ENCODE data around the gene ARSB.
A peak's percentile ranks its signal among the peaks of the same experiment; 100 is the strongest.
"Not testable (repeated sequence)": the region's sequence is repeated elsewhere in the genome, so short reads cannot be mapped to it uniquely, and the experiment has no call there.

ARSB gene

DNA sequence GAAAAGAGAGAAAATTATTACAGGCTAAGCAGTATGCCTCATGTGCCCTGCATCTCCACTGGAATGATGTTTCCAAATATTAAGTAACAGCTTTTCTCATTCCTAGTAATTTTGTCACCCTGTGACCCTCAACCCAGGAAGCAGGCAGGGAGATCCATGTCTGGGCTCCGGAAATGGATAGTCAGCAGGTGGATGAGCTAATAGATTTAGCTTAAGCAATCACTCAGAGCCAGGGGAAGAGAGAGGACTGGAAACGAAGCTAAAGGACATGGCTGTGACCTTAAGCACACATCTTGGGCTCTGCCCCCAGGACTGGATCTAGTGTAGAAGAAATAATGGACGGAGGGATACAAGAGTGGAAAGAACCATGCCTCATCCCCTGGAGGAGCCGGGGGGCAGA, 89.5 kb downstream of the ARSB start:
- no peak for DNase-seq

DNA sequence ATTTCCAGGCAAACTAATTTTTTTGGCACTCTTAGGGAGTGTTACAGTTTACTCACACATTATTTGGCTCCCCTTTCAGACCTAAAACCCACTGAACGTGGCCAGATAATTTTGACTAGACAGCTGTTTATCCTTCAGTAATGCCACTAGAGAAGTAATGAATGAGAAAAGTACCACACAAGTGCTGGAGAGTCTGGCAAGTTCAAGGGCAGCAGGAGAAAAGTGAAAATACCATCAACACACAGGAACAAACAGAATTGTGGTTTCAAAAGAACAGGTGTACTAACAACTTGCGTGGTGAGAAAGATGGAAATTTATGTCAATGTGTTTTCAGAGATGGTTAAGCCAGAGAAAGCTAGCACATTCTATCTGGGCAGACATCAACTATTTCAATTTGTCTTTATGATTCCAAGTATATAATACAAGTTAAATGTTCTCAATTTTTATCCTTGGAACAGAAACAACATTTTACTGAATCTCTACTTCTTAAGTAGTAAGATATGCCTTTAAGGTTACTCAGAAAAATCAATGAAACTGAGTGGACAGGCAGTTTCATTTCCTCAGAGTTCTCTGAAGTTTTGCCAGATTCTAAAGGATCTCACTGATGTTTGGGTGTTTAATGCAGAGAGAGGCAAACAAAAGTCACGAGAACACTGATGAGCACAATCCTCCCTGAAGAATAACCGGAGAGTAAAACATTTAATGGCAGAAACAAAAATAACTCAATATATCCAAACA, 91.0 kb downstream of the ARSB start:
- peak; percentile 5 for DNase-seq

DNA sequence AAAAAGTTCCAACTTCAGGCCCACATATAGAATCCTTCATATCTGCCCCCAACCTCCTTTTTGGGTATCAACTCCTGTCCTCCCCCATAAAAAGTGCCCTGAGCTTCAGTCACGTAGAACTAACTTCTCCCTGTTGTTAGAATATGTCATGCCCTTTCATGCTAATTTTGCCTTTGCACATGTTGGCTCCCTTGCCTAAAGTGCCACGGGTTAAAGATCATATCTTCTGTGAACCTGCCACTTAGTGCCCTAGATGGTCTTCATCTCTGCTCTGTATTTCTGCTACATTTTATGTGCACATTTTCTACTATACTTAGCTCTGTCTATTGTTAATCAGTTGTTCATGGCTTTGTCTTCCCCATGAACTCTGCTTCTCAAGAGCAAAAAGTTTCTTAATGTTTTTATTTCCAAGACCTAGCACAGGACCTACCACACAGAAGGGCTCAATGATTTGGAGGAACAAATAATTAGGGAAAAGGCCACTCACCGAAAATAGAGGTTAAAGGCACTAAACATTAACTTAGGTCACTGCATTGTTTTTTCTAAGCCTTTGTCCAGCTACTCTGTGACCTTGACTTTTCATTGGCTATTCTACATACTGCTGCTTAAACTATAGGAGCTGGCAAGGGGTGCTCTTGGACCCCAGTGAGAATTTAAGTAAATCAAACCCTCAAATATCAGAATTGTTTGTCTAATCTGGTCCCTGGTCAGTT, 94.3 kb downstream of the ARSB start:
- no peak for DNase-seq

DNA sequence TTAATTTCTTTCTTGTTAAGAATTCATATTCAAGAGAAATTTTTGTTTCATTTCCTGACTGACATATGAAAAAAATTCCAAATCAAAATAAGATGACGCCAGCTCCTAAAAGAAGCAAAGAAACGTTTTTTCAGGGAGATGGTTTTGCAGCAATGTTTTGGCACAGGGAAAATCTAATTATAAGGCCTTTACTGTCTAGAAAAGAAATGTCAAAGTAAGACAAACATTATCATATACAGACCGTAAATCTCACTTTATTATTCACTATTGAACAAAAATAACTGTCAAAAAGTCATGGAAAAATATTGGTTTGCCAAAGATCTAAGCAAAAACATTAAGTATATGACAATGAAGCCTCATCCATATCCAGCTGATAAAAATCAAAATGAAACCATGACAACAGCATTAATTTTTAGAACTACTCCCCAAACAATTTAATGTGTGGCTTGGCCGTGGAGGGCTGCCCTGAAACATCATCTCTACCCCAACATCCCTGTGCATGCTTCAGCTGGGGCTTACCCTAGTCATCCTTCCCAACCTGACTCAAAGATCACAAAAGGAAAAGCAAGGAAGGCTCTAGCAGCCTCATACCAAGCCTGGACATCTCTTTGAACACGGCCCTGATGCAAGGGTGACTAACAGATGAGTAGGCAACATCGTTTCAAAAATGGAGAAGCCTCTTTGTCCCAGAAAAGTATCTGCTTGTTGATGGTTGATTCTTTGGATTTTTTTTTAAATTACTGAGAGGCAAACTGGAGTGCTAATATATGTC, 95.6 kb downstream of the ARSB start:
- no peak for DNase-seq

DNA sequence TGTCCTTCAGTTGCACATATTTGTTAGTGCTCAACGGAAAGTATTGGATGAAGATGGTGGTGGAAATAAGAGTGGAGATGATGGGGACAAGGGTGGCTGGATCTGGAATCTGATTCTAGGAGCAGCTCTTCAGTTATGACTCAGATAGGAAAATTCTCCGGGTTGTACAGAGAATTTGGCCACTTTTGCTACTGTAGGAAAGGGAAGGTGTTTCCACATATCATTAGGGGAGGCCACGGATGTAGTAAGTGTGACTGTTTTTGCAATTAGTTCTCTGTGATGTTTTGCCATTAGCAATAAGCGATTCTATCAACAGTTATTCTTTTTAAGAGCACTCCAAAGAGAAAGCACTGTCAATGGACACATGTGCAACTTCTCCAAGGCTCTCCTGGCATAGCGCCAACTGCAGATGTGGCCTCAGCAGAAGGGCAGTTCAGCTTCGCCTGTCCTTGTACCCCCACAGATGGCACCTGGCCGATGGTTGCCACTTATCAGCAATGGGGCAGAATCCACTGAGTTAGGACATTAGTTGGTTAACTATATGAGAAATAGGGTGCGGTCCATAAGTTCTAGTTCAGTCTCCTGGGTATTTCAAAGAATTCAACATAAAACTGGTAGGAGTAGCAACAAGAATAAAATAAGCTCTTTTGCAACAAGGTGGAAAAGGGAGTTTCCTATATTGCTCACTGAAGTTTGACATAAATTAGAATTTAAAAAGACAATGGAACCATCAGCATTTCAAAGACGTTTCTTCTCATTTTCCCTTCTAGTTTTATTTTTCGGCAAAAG, 96.3 kb downstream of the ARSB start:
- no peak for DNase-seq

DNA sequence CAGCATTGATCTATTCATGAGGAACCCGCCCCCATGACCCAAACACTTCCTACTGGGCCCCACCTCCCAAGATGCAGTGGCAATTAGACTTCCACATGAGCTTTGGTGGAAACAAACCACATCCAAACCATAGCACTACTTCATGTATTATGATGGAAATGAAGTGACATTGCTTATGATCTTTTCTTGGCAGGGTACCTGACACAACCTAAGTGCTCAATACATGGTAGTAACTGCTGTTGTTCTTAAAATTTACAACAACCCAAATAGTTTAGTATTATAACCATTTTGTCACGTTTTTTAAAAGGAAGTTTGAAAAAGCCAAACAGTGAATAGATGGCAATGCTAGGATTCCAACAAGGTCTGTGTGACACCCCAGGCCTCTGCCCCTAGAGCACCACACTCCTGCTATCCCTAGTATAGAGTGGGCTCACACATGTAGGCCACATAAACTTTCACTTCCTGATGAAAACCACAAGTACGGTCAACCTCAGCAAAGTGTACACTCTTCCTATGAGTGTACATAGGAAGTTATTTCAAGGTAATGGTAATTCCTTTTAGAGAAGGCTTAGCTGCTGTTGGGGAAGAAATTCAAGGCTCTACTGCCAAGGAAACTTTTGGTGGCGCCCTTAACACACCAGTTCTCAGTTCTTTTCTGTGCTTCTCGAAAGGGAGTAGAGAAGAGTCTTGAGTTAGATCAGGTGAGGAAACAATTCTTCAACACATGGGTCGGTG, 97.6 kb downstream of the ARSB start:
- DNase-seq = no peak

DNA sequence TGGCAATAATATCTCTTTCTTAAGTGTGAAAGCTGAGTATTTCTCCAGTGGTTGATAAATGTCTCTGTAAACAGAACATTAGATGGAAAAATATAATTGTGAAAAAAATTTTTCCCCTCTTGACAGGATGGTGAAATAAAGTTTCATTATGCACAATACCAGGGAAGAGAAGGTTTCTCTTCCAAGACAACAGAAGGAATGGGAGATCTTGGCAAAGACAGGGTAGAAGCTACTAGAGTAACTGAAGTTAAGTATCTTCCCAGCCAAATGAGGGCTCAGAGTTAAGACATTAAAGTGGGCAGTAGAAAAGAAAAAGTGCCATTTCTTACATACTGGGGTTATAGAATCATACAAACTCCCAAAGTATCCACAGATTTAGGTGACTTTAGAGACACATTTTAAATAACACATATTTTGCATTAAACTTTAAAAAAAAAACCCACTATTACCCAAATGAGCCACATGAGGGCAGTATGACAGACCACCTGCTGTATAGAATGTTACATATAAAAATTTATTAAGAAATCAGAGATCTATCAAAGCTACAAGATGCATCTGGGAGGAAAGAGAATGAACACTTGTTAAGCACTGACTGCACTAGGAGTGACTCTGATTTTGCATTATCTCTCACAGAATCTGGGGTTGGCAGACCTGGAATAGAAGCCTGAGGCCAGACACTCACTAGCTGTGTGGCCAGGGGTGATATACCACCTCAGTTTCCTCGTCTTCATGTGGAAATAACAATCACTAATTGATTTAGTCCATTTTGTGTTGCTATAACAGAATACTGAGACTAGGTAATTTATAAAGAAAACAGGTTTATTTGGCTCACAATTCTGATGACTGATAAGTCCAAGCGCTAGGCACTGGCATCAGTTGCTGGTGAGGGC, 98.5 kb downstream of the ARSB start:
- no peak for DNase-seq

DNA sequence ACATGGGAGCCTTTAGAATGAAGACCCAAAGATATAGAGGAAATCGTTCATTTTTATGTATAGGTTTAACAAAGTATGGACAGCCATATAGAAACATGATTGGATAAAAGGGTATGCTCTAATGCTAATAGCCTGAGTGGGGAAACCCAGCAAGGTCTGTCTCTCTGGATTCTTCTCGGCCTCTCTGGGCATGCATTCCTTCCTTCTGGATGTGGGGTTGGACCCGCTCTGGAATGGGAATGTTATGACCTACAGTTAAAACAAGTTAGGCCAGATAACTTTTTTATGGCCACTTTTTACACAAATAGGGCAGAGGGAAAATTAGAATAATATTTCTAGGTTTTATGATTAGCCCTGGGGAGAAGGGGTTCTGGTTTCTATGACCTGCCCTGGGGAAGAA, 103.2 kb downstream of the ARSB start:
- DNase-seq = no peak

DNA sequence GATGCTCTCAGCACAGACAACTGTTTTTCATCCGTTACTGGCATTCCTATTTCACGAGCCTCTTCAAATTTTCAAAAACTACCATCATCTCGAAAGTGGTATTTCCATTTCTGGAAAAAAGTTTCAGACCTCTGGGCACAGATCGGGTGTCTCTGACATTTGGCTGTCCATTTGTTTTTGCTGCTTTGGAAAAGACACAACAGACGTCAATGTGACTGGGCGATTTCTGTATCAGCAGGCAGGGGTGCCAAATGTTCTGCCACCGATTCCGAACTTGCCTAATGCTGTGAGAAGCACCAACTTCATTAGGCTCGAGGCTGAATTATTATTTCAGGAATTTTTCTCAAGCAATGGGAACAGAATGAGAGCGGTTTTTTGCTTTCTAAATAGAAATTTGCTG, 105.6 kb downstream of the ARSB start:
- DNase-seq = no peak

DNA sequence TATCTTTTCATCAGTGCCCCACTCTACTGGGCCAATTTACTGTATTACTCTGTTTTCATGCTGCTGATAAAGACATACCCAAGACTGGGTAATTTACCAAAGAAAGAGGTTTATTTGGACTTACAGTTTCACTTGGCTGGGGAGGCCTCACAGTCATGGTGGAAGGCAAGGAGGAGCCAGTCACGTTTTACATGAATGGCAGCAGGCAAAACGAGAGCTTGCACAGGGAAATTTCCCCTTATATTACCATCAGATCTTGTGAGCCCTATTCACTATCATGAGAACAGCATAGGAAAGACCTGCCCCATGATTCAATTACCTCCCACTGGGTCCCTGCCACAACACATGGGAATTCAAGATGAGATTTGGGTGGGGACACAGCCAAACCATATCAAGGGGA, 119.0 kb downstream of the ARSB start:
- not testable (repeated sequence) for DNase-seq

DNA sequence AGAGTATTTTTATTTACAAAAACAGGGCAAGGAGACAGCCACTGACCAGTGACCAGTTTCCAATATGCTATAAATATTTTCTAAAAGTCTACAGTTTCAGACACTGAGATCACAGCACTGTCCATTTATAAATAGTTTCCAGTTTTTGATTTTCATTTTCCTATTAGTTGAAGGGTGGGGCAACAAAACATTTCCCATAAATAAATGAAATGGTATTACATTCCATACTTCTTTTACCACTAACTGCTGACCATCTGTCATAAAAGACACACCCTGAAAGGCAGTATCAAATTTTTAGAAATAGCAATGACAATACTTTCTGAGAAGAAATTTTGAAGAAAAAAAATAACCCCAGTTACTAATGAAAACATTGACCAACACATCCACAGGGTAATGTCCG, 126.7 kb downstream of the ARSB start:
- DNase-seq = no peak

DNA sequence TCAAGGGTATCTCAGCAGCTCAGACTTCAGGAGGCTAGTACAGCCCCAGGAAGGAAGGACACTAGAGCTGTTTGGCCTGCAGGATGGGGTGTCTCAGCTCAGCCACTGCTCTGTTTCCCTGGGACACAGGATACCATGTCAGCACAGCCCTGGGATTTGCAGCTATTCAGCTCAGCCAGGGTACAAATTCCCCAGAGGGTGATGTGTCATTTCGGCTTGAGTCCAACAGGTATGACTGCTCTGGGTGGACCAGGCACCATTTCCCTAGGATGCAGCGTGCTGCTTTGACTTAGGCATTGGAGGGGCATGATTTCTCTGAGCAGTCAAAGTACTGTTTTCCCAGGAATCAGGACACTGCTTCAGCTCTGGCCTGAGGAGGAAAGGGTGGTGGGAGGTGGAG, 130.1 kb downstream of the ARSB start:
- DNase-seq = no peak

DNA sequence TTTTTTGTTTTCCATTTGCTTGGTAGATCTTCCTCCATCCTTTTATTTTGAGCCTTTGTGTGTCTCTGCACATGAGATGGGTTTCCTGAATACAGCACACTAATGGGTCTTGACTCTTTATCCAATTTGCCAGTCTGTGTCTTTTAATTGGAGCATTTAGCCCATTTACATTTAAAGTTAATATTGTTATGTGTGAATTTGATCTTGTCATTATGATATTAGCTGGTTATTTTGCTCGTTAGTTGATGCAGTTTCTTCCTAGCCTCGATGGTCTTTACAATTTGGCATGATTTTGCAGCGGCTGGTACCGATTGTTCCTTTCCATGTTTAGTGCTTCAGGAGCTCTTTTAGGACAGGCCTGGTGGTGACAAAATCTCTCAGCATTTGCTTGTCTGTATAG, 133.2 kb downstream of the ARSB start:
- not testable (repeated sequence) for DNase-seq

DNA sequence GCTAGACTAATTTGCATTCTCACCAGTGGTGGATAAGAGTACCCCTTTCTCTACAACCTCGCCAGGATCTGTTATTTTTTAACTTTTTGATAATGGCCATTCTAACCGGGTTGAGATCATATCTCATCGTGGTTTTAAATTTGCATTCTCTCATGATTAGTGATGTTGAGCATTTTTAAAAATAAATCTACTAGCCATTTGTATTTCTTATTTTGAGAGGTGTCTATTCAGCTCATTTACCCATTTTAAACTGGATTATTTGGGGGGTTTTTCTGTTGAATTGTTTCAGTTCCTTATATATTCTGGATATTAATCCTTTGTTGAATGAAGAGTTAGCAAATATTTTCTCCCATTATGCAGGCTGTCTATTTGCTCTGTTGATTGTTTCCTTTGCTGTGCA, 139.6 kb downstream of the ARSB start:
- DNase-seq = no peak

DNA sequence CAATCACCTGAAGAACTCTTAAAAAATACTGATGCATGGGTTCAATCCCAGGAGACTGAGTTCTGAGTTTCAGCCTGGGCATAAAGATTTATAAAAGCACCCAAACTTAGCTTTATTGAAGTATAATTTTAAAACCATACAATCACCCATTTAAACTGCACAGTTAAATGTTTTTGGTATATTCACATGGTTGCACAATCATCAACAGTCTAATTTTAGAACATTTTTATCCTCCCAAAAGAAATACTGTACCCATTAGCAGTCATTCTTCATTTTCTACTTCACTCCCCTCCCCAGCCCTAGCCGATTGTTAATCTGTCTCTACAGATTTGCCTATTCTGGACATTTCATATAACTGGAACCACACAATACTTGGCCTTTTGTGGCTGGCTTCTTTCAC, 141.7 kb downstream of the ARSB start:
- no peak for DNase-seq

DNA sequence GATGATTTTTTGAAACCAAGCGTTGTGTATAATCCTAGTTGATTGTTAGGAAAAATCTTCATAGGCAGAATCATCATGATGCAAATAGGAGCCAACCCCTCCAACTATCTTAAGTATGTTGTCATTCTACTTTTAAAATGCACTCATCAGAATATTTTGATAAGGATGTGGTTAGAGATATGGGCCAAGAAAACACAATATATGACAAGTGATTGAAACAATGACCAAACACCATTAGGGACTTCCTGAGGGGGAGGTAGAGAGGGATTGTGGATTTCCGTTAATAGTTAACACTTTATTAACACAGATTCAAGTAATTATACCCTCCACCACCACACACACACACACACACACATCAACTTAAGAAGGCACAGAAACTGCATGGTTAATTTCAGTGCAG, 143.3 kb downstream of the ARSB start:
- DNase-seq = no peak

DNA sequence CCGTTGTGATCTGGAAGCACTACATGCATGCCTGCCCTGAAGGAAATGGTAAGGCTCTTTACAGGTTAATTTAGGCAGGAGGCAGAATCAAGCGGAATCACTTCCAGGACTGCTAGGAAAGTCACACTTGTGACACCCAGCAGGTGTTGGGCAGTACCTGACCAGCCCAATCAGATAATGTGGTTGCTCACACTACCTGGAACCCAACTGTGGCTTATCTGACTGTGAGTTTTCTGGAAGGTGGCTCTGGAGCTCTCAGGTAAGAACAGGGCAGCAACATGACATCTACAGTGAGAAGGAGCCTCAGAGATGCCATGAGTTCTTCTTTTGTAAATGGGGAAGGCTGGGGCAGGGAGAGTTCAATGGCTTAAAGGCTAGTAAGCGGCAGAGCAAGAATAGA, 146.4 kb downstream of the ARSB start:
- no peak for DNase-seq

DNA sequence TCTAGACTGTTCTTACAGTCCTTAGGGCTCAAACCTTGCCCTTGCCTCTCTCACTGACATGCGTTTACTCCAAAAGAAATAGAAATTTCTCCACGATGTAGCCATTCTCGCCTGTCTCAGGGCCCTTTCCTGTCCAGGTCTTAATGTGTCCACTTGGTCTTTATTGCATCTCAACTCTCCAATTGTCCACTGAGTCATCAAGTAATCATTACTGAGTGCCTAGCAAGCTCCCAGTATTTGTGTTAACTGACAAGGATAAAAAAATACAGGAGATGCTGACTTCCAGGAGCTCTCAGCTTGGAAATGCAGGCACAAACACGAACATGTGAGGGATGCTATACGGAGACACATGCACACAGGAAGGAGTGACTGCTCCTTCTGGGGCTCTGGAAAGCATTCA, 147.3 kb downstream of the ARSB start:
- DNase-seq = no peak

DNA sequence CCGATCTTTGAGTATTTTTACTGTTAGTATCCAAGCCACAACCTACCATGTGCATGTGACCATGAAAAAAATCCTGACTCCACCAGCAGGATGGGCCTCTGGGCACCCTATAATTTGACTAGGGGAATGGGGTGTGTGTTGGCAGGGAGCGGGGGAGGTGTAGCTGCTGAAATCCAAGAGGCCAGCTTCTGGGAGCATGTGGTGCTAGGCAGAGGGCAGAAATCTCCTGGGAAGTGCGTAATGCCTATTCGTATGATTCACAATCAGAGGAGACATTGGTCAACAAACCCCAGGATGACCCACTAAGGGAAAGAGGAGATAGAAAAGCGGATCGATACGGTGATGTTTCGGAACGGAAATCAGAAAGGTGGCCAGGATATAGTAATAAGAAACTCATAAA, 149.9 kb downstream of the ARSB start:
- DNase-seq = no peak

DNA sequence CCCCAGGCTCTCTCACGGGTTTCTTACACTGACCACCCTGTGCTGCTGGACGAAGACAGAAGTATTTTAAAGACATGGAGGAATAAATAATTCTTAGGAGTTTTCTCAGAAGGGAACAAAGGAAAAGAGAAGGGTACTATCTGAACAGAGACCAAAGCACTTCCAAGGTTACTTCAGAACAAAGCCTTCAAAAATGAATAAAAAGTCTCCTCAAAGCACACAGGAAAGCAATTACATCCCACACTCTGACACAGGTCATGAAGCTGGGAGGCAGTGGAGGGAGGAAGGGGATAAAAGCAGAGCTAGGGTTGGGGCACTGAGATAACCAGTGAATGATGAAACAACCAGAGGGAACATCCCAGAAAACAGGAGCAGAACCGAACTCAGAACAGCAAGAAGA, 151.8 kb downstream of the ARSB start:
- no peak for DNase-seq

DNA sequence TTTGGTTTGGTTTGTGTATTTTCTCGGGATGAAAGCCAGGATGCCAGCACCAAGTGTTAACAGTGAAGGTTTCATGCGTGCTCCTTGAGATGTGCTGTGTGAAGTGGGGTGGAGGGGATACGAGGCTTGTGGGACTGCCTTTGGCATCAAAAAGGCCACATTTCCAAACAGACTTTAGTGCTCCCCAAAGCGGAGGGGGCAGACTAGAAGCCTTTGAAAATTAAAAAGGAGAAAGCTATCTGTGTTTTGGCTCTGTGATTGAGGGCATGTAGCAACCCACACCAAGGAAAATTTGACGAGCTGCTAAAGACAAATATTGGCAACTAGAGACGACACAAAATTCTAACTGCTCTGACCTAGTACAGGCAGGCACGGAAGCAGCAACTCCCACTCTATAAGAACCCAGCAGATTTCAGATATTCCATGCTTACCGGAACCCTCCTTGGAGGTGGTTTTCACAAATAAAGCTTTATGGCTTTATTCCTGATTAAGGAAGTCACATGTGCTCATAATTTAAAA, 154.5 kb downstream of the ARSB start:
- DNase-seq = no peak

Measured in NCI-H510A (cell line).